NCI-H1092 treated with DMSO at 0.1 percent for 48 hours (cell line): ENCODE data around the gene DBN1.

Experiments used
- DNase-seq: peaks from one replicate; lab custom pipeline; 2025; lab: John Stamatoyannopoulos, UW

DBN1 gene

GRCh38 chr5:177455661-177456590 lies 17.5 kb downstream of the DBN1 start:
- peak; percentile 75 for DNase-seq

- DNase-seq = peak; percentile 68
These were observed 18.3 kb downstream of the DBN1 start for GRCh38 chr5:177455036-177455660.

- DNase-seq = peak; percentile 71
These were observed 18.9 kb downstream of the DBN1 start for GRCh38 chr5:177454397-177455035.

GRCh38 chr5:177453852-177454396 lies 19.5 kb downstream of the DBN1 start:
- DNase-seq = no peak

GRCh38 chr5:177452688-177453638 lies 20.5 kb downstream of the DBN1 start:
- no peak for DNase-seq

GRCh38 chr5:177450667-177451424 lies 22.6 kb downstream of the DBN1 start:
- no peak for DNase-seq

GRCh38 chr5:177449140-177450061 lies 24.0 kb downstream of the DBN1 start:
- no peak for DNase-seq

GRCh38 chr5:177448244-177448950 lies 25.0 kb downstream of the DBN1 start:
- DNase-seq = no peak

- DNase-seq = peak; percentile 54
These were observed 25.7 kb downstream of the DBN1 start for GRCh38 chr5:177447611-177448243.

- peak; percentile 59 for DNase-seq
These were observed 26.3 kb downstream of the DBN1 start for GRCh38 chr5:177447066-177447610.

- peak; percentile 63 for DNase-seq
These were observed 27.0 kb downstream of the DBN1 start, which contains the start of gene PRR7 for GRCh38 chr5:177446200-177447065. PRR7 (plus strand) TSS chr5:177446814; CDS start chr5:177455068, 8,254 bp downstream.

GRCh38 chr5:177445917-177446199 lies 27.6 kb downstream of the DBN1 start:
- DNase-seq = no peak

GRCh38 chr5:177445052-177445916 lies 28.1 kb downstream of the DBN1 start:
- no peak for DNase-seq

GRCh38 chr5:177444106-177445051 lies 29.1 kb downstream of the DBN1 start:
- DNase-seq = no peak
